CD4-positive, alpha-beta T cell (primary cell): ENCODE measurements around the gene MDM4. TPM values are rescaled to one million over a fixed set of nuclear protein-coding genes. Genes with fewer than 3 reads are reported as not detected.

Source experiments
- ATAC-seq: fragments of 200-7000 bp; cut with Tn5 transposase; one replicate; pipeline ENCODE4 v1.10.0; 2022; ENCODE audit warnings: mild to moderate bottlenecking; ENCODE audit not compliant: poor library complexity
- CTCF ChIA-PET: fragments of 350-600 bp; sonication (Branson Sonifier 250); formaldehyde crosslinking; loops from one replicate; lab custom pipeline; 2021; ENCODE audit warnings: antibody characterized with exemption, inconsistent platforms; lab: Charles Lee
- POLR2A ChIA-PET: fragments of 350-600 bp; sonication (Branson Sonifier 250); formaldehyde crosslinking; loops from one replicate; lab custom pipeline; 2021; ENCODE audit warnings: antibody characterized with exemption, inconsistent platforms; lab: Charles Lee
- DNase-seq, 14 experiments: peaks; one replicate each; pipeline ENCODE4 v3.0.0-alpha.2; 2013 to 2020; ENCODE audit warnings: mixed read lengths in 2 of 14
- H3K27ac ChIP-seq, 2 donors: one replicate each; pipeline versions ENCODE4 v1.5.1 to v1.7.0; 2013; ENCODE audit warnings: low read length in 2 of 2, low read depth in 1 of 2, mild to moderate bottlenecking in 1 of 2
- H3K27me3 ChIP-seq, 2 experiments: 1 replicate in 1 of 2; 2 replicates in 1 of 2; pipeline versions ENCODE4 v1.6.1 to v1.7.0; 2013; ENCODE audit warnings: low read length in 2 of 2, control low read depth in 1 of 2, mild to moderate bottlenecking in 1 of 2, moderate library complexity in 1 of 2; ENCODE audit not compliant: insufficient read depth in 2 of 2, control insufficient read depth in 1 of 2
- H3K36me3 ChIP-seq: one replicate; pipeline ENCODE4 v1.6.1; 2013; ENCODE audit warnings: low read length, control low read depth; ENCODE audit not compliant: insufficient read depth
- H3K4me1 ChIP-seq: one replicate; pipeline ENCODE4 v1.6.1; 2013; ENCODE audit warnings: low read length, control low read depth; ENCODE audit not compliant: insufficient read depth
- H3K4me3 ChIP-seq: one replicate; pipeline ENCODE4 v1.5.1; 2013; ENCODE audit warnings: mild to moderate bottlenecking, low read length, moderate library complexity
- H3K9me3 ChIP-seq, 2 experiments: 1 replicate in 1 of 2; 2 replicates in 1 of 2; pipeline versions ENCODE4 v1.6.1 to v1.7.0; 2013; ENCODE audit warnings: low read length in 2 of 2, mild to moderate bottlenecking in 2 of 2, control low read depth in 1 of 2, moderate library complexity in 1 of 2; ENCODE audit not compliant: control insufficient read depth in 1 of 2, insufficient read depth in 1 of 2
- H3K27ac Mint-ChIP-seq: one replicate; pipeline ENCODE4 v1.8.0; 2020; ENCODE audit warnings: mixed read lengths
- H3K27me3 Mint-ChIP-seq: one replicate; pipeline ENCODE4 v1.8.0; 2021; ENCODE audit warnings: mixed read lengths
- H3K36me3 Mint-ChIP-seq: one replicate; pipeline ENCODE4 v1.8.0; 2021; ENCODE audit warnings: low read depth, mixed read lengths
- H3K4me1 Mint-ChIP-seq: one replicate; pipeline ENCODE4 v1.8.0; 2021; ENCODE audit warnings: low read depth, mixed read lengths
- H3K4me3 Mint-ChIP-seq: one replicate; pipeline ENCODE4 v1.8.0; 2020; ENCODE audit warnings: mild to moderate bottlenecking, mixed read lengths
- H3K9me3 Mint-ChIP-seq: one replicate; pipeline ENCODE4 v1.8.0; 2020; ENCODE audit warnings: mixed read lengths
- intact Hi-C, 2 experiments: fragments of 100-400 bp; cut with DNase I in 1 of 2; cut with micrococcal nuclease in 1 of 2; formaldehyde crosslinking; loops; one replicate each; pipeline versions ENCODE4 v1.15.1 to v1.9.0; 2023 to 2025; cut with DNase I, micrococcal nuclease
- total RNA-seq, 174 experiments: library from RNA in 2 of 174; stranded (reverse) in 2 of 174; gene quantifications; one replicate each; pipeline ENCODE4 v1.2.3 and lab custom pipeline; 2021 to 2026
- TF ChIP-seq, protein P1 (sequence below): fragments of 200-600 bp; IDR thresholded peaks from one replicate; pipeline ENCODE4 v1.8.0; 2022; ENCODE audit warnings: antibody characterized with exemption, mild to moderate bottlenecking

Gene MDM4
- total RNA-seq, 2 experiments from 2014 or later: 260 to 266 TPM

GRCh38 chr1:204600203-204600602 is 84.0 kb downstream of the MDM4 start:
- CTCF ChIA-PET: no interaction called here
- no peak overlapping the region for H3K27ac Mint-ChIP-seq

DNA sequence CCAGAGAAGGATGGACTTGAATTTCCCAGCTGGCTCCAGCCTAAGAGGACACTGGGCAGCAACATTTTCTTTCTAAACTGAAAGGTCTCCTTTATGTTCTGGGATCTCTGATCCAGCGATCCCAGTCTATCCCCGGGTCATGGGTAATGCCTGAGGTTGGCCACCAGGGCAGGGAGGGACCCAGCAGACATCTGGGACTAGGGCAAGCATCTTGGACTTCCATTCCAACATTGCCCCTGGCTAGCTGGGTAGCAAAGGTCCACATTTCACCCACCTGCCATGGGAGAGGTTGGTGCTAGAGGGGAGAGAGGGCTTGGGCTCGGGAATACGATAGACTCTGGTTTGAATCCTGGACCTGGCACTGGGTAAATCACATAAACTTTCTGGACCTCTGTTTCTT is 84.8 kb downstream of the MDM4 start:
- no peaks in the 10 kb centered on the region for H3K4me1 Mint-ChIP-seq
- TF ChIP-seq, protein P1, sequence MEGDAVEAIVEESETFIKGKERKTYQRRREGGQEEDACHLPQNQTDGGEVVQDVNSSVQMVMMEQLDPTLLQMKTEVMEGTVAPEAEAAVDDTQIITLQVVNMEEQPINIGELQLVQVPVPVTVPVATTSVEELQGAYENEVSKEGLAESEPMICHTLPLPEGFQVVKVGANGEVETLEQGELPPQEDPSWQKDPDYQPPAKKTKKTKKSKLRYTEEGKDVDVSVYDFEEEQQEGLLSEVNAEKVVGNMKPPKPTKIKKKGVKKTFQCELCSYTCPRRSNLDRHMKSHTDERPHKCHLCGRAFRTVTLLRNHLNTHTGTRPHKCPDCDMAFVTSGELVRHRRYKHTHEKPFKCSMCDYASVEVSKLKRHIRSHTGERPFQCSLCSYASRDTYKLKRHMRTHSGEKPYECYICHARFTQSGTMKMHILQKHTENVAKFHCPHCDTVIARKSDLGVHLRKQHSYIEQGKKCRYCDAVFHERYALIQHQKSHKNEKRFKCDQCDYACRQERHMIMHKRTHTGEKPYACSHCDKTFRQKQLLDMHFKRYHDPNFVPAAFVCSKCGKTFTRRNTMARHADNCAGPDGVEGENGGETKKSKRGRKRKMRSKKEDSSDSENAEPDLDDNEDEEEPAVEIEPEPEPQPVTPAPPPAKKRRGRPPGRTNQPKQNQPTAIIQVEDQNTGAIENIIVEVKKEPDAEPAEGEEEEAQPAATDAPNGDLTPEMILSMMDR: no peak
- H3K27ac Mint-ChIP-seq: no peak overlapping the region
- ChIA-PET POLR2A (no interaction called here), CTCF (no interaction called here)
- Histone ChIP-seq H3K27me3 (no peaks in the 10 kb centered on the region), H3K27ac (no peak overlapping the region), H3K36me3 (no peaks in the 10 kb centered on the region), H3K4me1 (no peaks in the 10 kb centered on the region), H3K4me3 (no peak overlapping the region), H3K9me3 (no peaks in the 10 kb centered on the region)
- intact Hi-C loops: no loop called here
- H3K4me3 Mint-ChIP-seq: no peak overlapping the region
- peaks cover 31% of the 10 kb centered on the region for H3K36me3 Mint-ChIP-seq
- DNase-seq (no peak), ATAC-seq (no peak)
- H3K9me3 Mint-ChIP-seq: no peaks in the 10 kb centered on the region
- H3K27me3 Mint-ChIP-seq: no peaks in the 10 kb centered on the region

More at GRCh38 chr1:204600203-204600602, 84.0 kb downstream of the MDM4 start:
- POLR2A ChIA-PET: interaction anchor here (0.6 kb wide), 1 partner anchor 35 kb away, joined by 5 read pairs; no protein-coding TSS in a partner anchor
- Mint-ChIP-seq H3K4me1 (no peaks in the 10 kb centered on the region), H3K9me3 (no peaks in the 10 kb centered on the region), H3K27me3 (no peaks in the 10 kb centered on the region), H3K36me3 (peaks cover 36% of the 10 kb centered on the region), H3K4me3 (no peak overlapping the region)
- H3K36me3 ChIP-seq: no peaks in the 10 kb centered on the region
- no peaks in the 10 kb centered on the region for H3K4me1 ChIP-seq
- H3K27me3 ChIP-seq: no peaks in the 10 kb centered on the region
- ATAC-seq: no peak
- no peak overlapping the region for H3K4me3 ChIP-seq
- DNase-seq: no peak
- no peak overlapping the region for H3K27ac ChIP-seq
- TF ChIP-seq, protein P1: no peak
- no peaks in the 10 kb centered on the region for H3K9me3 ChIP-seq
- intact Hi-C loops: no loop called here

DNA sequence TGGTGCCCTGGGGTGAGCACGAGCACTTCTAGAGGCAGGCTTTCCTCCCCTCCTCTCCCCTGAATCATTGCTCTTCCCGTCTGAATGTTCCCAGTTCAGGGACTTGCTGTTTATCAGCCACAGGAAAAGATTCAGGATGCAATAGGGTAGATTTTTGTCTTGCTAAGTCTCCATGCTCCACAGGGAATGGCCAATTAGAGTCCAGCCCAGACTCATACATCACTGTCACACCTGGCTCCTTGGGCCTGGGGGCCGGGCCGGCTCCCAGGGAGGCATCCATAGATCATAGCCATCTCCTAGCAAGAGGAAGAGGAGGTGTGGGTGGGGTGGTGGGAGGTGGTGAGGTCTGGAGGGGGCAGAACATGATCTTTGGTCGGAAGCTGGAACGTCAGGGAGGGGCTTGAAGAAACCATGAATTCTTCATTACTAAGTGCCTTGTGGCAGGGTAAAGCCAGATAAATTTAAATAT is 85.9 kb downstream of the MDM4 start:
- CTCF ChIA-PET: no interaction called here
- no peak overlapping the region for H3K27ac Mint-ChIP-seq
- no peaks in the 10 kb centered on the region for H3K4me1 Mint-ChIP-seq
- H3K36me3 Mint-ChIP-seq: peaks cover 22% of the 10 kb centered on the region
- H3K27me3 ChIP-seq: no peaks in the 10 kb centered on the region
- POLR2A ChIA-PET: no interaction called here
- H3K36me3 ChIP-seq: no peaks in the 10 kb centered on the region
- ATAC-seq (no peak), DNase-seq (no peak)
- H3K27me3 Mint-ChIP-seq: no peaks in the 10 kb centered on the region
- no peak overlapping the region for H3K4me3 Mint-ChIP-seq
- TF ChIP-seq, protein P1: no peak
- no peak overlapping the region for H3K27ac ChIP-seq
- H3K4me1 ChIP-seq: no peaks in the 10 kb centered on the region
- intact Hi-C loops: no loop called here
- no peaks in the 10 kb centered on the region for H3K9me3 ChIP-seq
- H3K9me3 Mint-ChIP-seq: no peaks in the 10 kb centered on the region
- H3K4me3 ChIP-seq: no peak overlapping the region
